SK-N-SH (cell line): ENCODE measurements around the gene HARS2. TPM values are rescaled to one million over a fixed set of nuclear protein-coding genes. Genes with fewer than 3 reads are reported as not detected.

Source experiments
- CTCF ChIA-PET: fragments of 300-600, 350-600 bp; formaldehyde crosslinking; extraction: SDS; loops from one replicate; lab custom pipeline; 2021; lab: Yijun Ruan, JAX
- POLR2A ChIA-PET: fragments of 350-600 bp; sonication (Branson Sonifier 250); formaldehyde crosslinking; extraction: SDS; loops from one replicate; lab custom pipeline; 2020; ENCODE audit warnings: antibody characterized with exemption, inconsistent platforms; lab: Yijun Ruan, JAX
- DNase-seq: peaks from one replicate; pipeline ENCODE4 v3.0.0; 2012
- H2AFZ ChIP-seq: fragments of 200-600 bp; sonication (generic); 2 replicates; pipeline ENCODE4 v1.8.1; 2016; ENCODE audit warnings: antibody characterized with exemption, mild to moderate bottlenecking, low read depth
- H3F3A ChIP-seq: fragments of 200-600 bp; sonication (generic); replicated peaks from 2 replicates; pipeline ENCODE3; 2016; ENCODE audit warnings: antibody characterized with exemption, mild to moderate bottlenecking; ENCODE audit not compliant: insufficient read depth
- H3K27ac ChIP-seq, 2 experiments: fragments of 200-500 bp in 1 of 2; fragments of 200-600 bp in 1 of 2; sonication (Bioruptor generic) in 1 of 2; sonication (generic), shearing (Covaris generic) in 1 of 2; 2 replicates each; pipeline versions ENCODE4 v1.5.1 to v1.6.1; 2014 to 2016; ENCODE audit warnings: low read depth in 2 of 2, inconsistent platforms in 1 of 2, low read length in 1 of 2, mild to moderate bottlenecking in 1 of 2, mixed read lengths in 1 of 2
- H3K27me3 ChIP-seq: fragments of 200-600 bp; sonication (generic), shearing (Covaris generic); 2 replicates; pipeline ENCODE4 v1.6.1; 2016; ENCODE audit warnings: mixed run types; ENCODE audit not compliant: insufficient read depth
- H3K36me3 ChIP-seq, 2 experiments: fragments of 200-500 bp in 1 of 2; fragments of 200-600 bp in 1 of 2; sonication (Bioruptor generic) in 1 of 2; sonication (generic) in 1 of 2; replicated peaks in 1 of 2; 2 replicates each; pipeline versions ENCODE3 to v1.5.1; 2014 to 2016; ENCODE audit warnings: low read length in 1 of 2, mild to moderate bottlenecking in 1 of 2; ENCODE audit not compliant: insufficient read depth in 2 of 2, control insufficient read depth in 1 of 2
- H3K4me1 ChIP-seq, 2 experiments: fragments of 200-500 bp in 1 of 2; fragments of 200-600 bp in 1 of 2; sonication (Bioruptor generic) in 1 of 2; sonication (generic), shearing (Covaris generic) in 1 of 2; 2 replicates each; pipeline versions ENCODE4 v1.5.1 to v1.6.1; 2014 to 2016; ENCODE audit warnings: low read depth in 1 of 2, low read length in 1 of 2, mixed run types in 1 of 2; ENCODE audit not compliant: insufficient read depth in 2 of 2, control insufficient read depth in 1 of 2
- H3K4me2 ChIP-seq: fragments of 200-600 bp; sonication (generic), shearing (Covaris generic); 2 replicates; pipeline ENCODE4 v1.6.1; 2017; ENCODE audit warnings: mixed run types
- H3K4me3 ChIP-seq, 2 experiments: fragments of 200-500 bp in 1 of 2; fragments of 200-600 bp in 1 of 2; sonication (Bioruptor generic) in 1 of 2; sonication (generic), shearing (Covaris generic) in 1 of 2; 2 replicates each; pipeline versions ENCODE4 v1.5.1 to v1.8.1; 2014 to 2016; ENCODE audit warnings: low read depth in 2 of 2, inconsistent platforms in 1 of 2, low read length in 1 of 2, mild to moderate bottlenecking in 1 of 2, mixed read lengths in 1 of 2, moderate library complexity in 1 of 2
- H3K79me2 ChIP-seq: fragments of 200-600 bp; sonication (generic); 2 replicates; pipeline ENCODE4 v1.8.1; 2017; ENCODE audit warnings: mild to moderate bottlenecking; ENCODE audit not compliant: insufficient read depth
- H3K9ac ChIP-seq: fragments of 200-600 bp; sonication (generic); 2 replicates; pipeline ENCODE4 v1.6.1; 2017; ENCODE audit warnings: mixed run types
- H3K9me2 ChIP-seq: fragments of 200-600 bp; sonication (generic); 2 replicates; pipeline ENCODE4 v1.6.1; 2017; ENCODE audit warnings: mixed run types
- H3K9me3 ChIP-seq: fragments of 200-600 bp; sonication (generic); 2 replicates; pipeline ENCODE4 v1.6.1; 2017; ENCODE audit warnings: mixed run types, mild to moderate bottlenecking, moderate library complexity
- H4K20me1 ChIP-seq: fragments of 200-600 bp; sonication (generic); 2 replicates; pipeline ENCODE4 v1.6.1; 2017; ENCODE audit warnings: mild to moderate bottlenecking, mixed run types; ENCODE audit not compliant: insufficient read depth
- CTCF ChIP-seq: fragments of 200-600 bp; sonication (generic); IDR thresholded peaks from 2 replicates; pipeline ENCODE4 v1.6.1; 2017; ENCODE audit warnings: antibody characterized with exemption, mild to moderate bottlenecking, moderate library complexity
- ELF1 ChIP-seq: IDR thresholded peaks from 2 replicates; pipeline ENCODE4 v1.4.0; 2012
- GATA2 ChIP-seq: sonication (generic); formaldehyde crosslinking; IDR thresholded peaks from 2 replicates; pipeline ENCODE4 v1.5.0; 2020; ENCODE audit warnings: mild to moderate bottlenecking, missing genetic modification reagents
- JUND ChIP-seq: IDR thresholded peaks from 2 replicates; pipeline ENCODE4 v1.4.0; 2012
- MAX ChIP-seq: IDR thresholded peaks from 2 replicates; pipeline ENCODE4 v1.4.0; 2012; ENCODE audit warnings: low read depth
- MEF2A ChIP-seq: IDR thresholded peaks from 2 replicates; pipeline ENCODE4 v1.4.0; 2012; ENCODE audit warnings: low read depth, borderline replicate concordance
- MXI1 ChIP-seq: IDR thresholded peaks from 2 replicates; pipeline ENCODE4 v1.6.1; 2012; ENCODE audit warnings: mild to moderate bottlenecking, low read depth, low read length, improper control_type of control experiment
- NRF1 ChIP-seq: IDR thresholded peaks from 2 replicates; pipeline ENCODE4 v1.6.1; 2012; ENCODE audit warnings: low read depth, mild to moderate bottlenecking, low read length
- POLR2AphosphoS5 ChIP-seq: IDR thresholded peaks from 2 replicates; pipeline ENCODE4 v1.6.1; 2012; ENCODE audit warnings: low read depth, low read length
- RCOR1 ChIP-seq: fragments of 150-350 bp; IDR thresholded peaks from 2 replicates; pipeline ENCODE4 v1.6.1; 2017; ENCODE audit warnings: antibody characterized with exemption, low read length
- TAF1 ChIP-seq: IDR thresholded peaks from 2 replicates; pipeline ENCODE4 v1.6.1; 2012; ENCODE audit warnings: low read depth, mild to moderate bottlenecking, low read length, moderate library complexity, borderline replicate concordance
- TEAD4 ChIP-seq: IDR thresholded peaks from 2 replicates; pipeline ENCODE4 v1.4.0; 2012; ENCODE audit warnings: mild to moderate bottlenecking, borderline replicate concordance; ENCODE audit not compliant: insufficient read depth
- YY1 ChIP-seq: IDR thresholded peaks from 2 replicates; pipeline ENCODE4 v1.4.0; 2012; ENCODE audit warnings: low read depth, mild to moderate bottlenecking
- ZBTB33 ChIP-seq: IDR thresholded peaks from 2 replicates; pipeline ENCODE4 v1.4.0; 2012; ENCODE audit warnings: low read depth, borderline replicate concordance
- WGBS: methylation state at CpG from one replicate; pipeline ENCODE4 v1.1.6; 2017; ENCODE audit warnings: low lambda C conversion rate; 5-methylcytosine and 5-hydroxymethylcytosine counted together
- polyA plus RNA-seq, 3 experiments: library from polyadenylated mRNA; depleted of rRNA; stranded (reverse); fragments of >200 nt; gene quantifications; 2 replicates each; pipeline ENCODE4 v1.2.3, GENCODE V29; 2012
- TF ChIP-seq, protein P1 (sequence below): IDR thresholded peaks from 2 replicates; pipeline ENCODE4 v1.4.0; 2012; ENCODE audit warnings: low read depth, borderline replicate concordance
- TF ChIP-seq, protein P2 (sequence below): fragments of 150-350 bp; IDR thresholded peaks from 2 replicates; pipeline ENCODE4 v1.6.1; 2016; ENCODE audit warnings: mild to moderate bottlenecking, low read depth, low read length

Gene HARS2
- polyA plus RNA-seq, 1 of the 3 experiments (the other 2 are of a cell fraction) = 40.8 TPM

GRCh38 chr5:140710899-140711552 lies 19.8 kb downstream of the HARS2 start (continued):
- TF ChIP-seq CTCF (no peak), ZBTB33 (0 out of 2 replicates have a peak, but pooled peaks have one; percentile 16), MXI1 (no peak), GATA2 (no peak), YY1 (peak; percentile 59; the same call in 1 of the 2 replicates)
- TF ChIP-seq, protein P1, sequence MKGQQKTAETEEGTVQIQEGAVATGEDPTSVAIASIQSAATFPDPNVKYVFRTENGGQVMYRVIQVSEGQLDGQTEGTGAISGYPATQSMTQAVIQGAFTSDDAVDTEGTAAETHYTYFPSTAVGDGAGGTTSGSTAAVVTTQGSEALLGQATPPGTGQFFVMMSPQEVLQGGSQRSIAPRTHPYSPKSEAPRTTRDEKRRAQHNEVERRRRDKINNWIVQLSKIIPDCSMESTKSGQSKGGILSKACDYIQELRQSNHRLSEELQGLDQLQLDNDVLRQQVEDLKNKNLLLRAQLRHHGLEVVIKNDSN = no peak
- TF ChIP-seq, all 33 proteins: peak for 11

DNA sequence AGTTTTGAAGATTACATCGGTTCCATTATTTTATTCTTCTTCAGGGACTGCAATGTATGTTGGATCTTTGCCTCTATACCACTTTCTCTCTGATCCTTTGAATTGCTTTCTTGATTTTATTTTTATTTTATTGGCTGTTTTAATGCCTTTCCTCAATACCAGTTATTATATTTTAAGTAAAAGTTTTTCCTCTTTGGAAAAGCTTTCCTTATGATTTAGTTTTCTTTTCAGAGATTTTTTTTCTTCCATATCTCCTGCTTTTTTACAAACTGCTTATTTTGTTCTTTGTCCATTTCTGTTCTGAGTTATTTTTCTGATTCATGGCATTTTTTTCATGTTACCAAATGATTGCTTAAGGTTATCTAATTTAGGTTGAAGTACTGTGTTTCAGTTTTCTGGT lies 20.5 kb downstream of the HARS2 start:
- peaks cover 5 to 7% of the 10 kb centered on the region in 2 experiments for H3K36me3 ChIP-seq
- H3K79me2 ChIP-seq = no peaks in the 10 kb centered on the region
- peaks cover 20% of the 10 kb centered on the region for H3F3A ChIP-seq
- TF ChIP-seq TEAD4 (no peak), MAX (no peak), MEF2A (no peak), YY1 (no peak), JUND (no peak), NRF1 (no peak), GATA2 (no peak), TAF1 (no peak), ELF1 (no peak), POLR2AphosphoS5 (no peak), RCOR1 (no peak)
- TF ChIP-seq, protein P2, sequence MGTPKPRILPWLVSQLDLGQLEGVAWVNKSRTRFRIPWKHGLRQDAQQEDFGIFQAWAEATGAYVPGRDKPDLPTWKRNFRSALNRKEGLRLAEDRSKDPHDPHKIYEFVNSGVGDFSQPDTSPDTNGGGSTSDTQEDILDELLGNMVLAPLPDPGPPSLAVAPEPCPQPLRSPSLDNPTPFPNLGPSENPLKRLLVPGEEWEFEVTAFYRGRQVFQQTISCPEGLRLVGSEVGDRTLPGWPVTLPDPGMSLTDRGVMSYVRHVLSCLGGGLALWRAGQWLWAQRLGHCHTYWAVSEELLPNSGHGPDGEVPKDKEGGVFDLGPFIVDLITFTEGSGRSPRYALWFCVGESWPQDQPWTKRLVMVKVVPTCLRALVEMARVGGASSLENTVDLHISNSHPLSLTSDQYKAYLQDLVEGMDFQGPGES = no peak
- H3K9ac ChIP-seq = no peak overlapping the region
- POLR2A ChIA-PET = no interaction called here
- 51% methylated on average over 1 of the region's 1 CpG for WGBS
- no peaks in the 10 kb centered on the region for H3K27me3 ChIP-seq
- CTCF ChIA-PET = interaction anchor here (1.6 to 1.9 kb wide), 2 partner anchors 339 to 360 kb away, joined by 3 to 4 read pairs; no protein-coding TSS in a partner anchor
- H3K27ac ChIP-seq = no peak overlapping the region; a peak in 1 of 4 replicates
- no peaks in the 10 kb centered on the region for H4K20me1 ChIP-seq
- DNase-seq = no peak
- H3K4me2 ChIP-seq = 0 out of 2 replicates have a peak overlapping the region, but pooled peaks have one; percentile 39
- no peaks in the 10 kb centered on the region for H3K9me2 ChIP-seq
- H3K4me3 ChIP-seq = no peak overlapping the region
- no peak overlapping the region for H2AFZ ChIP-seq
- no peaks in the 10 kb centered on the region for H3K9me3 ChIP-seq
- H3K4me1 ChIP-seq = peaks cover 0 to 3% of the 10 kb centered on the region in 2 experiments; a peak in 1 of 4 replicates
